ENCODE data around the gene RASEF. TPM values are rescaled to one million over a fixed set of nuclear protein-coding genes. Genes with fewer than 3 reads are reported as not detected.

RASEF gene
- total RNA-seq, 1 experiment from 2014 or later = 0.12 TPM

GRCh38 chr9:82996941-82997340, 66.0 kb downstream of the RASEF start:
- Histone ChIP-seq H3K9me3 (ENCODE audit: control insufficient read depth in 1 of 2, insufficient read depth in 1 of 2, low read depth in 1 of 2, low read length in 2 of 2) (no peaks in the 10 kb centered on the region), H3K9ac (ENCODE audit: low read length) (no peak overlapping the region), H3K79me2 (ENCODE audit: insufficient read depth, low read length) (no peaks in the 10 kb centered on the region), H3K36me3 (ENCODE audit: control insufficient read depth in 1 of 2, insufficient read depth in 2 of 2, low read length in 2 of 2) (no peaks in the 10 kb centered on the region), H3K27me3 (ENCODE audit: insufficient read depth, low read length) (no peaks in the 10 kb centered on the region), H4K20me1 (ENCODE audit: insufficient read depth) (no peaks in the 10 kb centered on the region), H3K4me2 (ENCODE audit: low read length) (no peak overlapping the region), H2AFZ (ENCODE audit: low read depth, low read length, poor library complexity, severe bottlenecking) (no peak overlapping the region), H3K4me1 (ENCODE audit: control insufficient read depth in 1 of 2, insufficient read depth in 2 of 2, low read length in 2 of 2) (no peaks in the 10 kb centered on the region), H3K27ac (ENCODE audit: low read depth, low read length) (no peak overlapping the region), H3K4me3 (replicated peaks in 1 of 2; ENCODE audit: low read depth in 1 of 2, low read length in 2 of 2) (no peak overlapping the region), H3K9me2 (ENCODE audit: insufficient read depth) (no peaks in the 10 kb centered on the region)
- ChIA-PET CTCF (no interaction called here), RAD21 (ENCODE audit: low non-redundant PET in 1 of 2, low total read pairs in 2 of 2, uncharacterized antibody in 2 of 2, unreplicated experiment in 2 of 2) (no interaction called here), POLR2A (no interaction called here)
- intact Hi-C loops (cut with micrococcal nuclease) = no loop called here
- DNase-seq (ENCODE audit: low read depth, low spot score) (no peak), ATAC-seq (no peak)
- no TSS peak for BruUV-seq (replicated peaks)
- TF ChIP-seq EGR1 (IDR thresholded peaks at IDR 0.05; ENCODE audit: low read depth) (no peak), YY1 (IDR thresholded peaks at IDR 0.05; ENCODE audit: extremely low read depth, insufficient replicate concordance, low read depth, low read length) (no peak), SRF (IDR thresholded peaks at IDR 0.05; ENCODE audit: low read depth) (no peak), CBX3 (IDR thresholded peaks at IDR 0.05; ENCODE audit: low read depth) (no peak), ZNF274 (IDR thresholded peaks at IDR 0.05; ENCODE audit: low read depth, low read length) (no peak), RAD21 (IDR thresholded peaks at IDR 0.05; ENCODE audit: low read depth) (no peak), POLR2A (IDR thresholded peaks at IDR 0.05; ENCODE audit: borderline replicate concordance, extremely low read depth, insufficient read depth, insufficient read length) (no peak), CEBPB (IDR thresholded peaks at IDR 0.05; ENCODE audit: low read depth) (no peak), SIN3A (IDR thresholded peaks at IDR 0.05; ENCODE audit: low read depth) (no peak), ATF3 (IDR thresholded peaks at IDR 0.05) (no peak), FOSL1 (IDR thresholded peaks at IDR 0.05; ENCODE audit: low read depth) (no peak), TCF7L2 (IDR thresholded peaks at IDR 0.05; ENCODE audit: borderline replicate concordance, extremely low read depth, insufficient read depth, insufficient read length) (no peak), ZBTB33 (IDR thresholded peaks at IDR 0.05; ENCODE audit: extremely low read depth, insufficient replicate concordance, low read length) (no peak), JUND (IDR thresholded peaks at IDR 0.05) (no peak), REST (IDR thresholded peaks at IDR 0.05; ENCODE audit: low read depth) (no peak), ELF1 (IDR thresholded peaks at IDR 0.05; ENCODE audit: borderline replicate concordance, low read depth) (no peak), CTCF (IDR thresholded peaks at IDR 0.05 in 2 of 3, conservative IDR thresholded peaks at IDR 0.05 in 1 of 3; ENCODE audit: borderline replicate concordance in 1 of 3, insufficient read depth in 1 of 3, low read depth in 2 of 3, low read length in 2 of 3) (no peak)
